Body of pancreas (tissue), 4 donors: Measurements from ENCODE around the gene EYS.

ENCODE experiments used
- POLR2A ChIP-seq, 3 donors: fragments of 450-650 bp; IDR thresholded peaks; one replicate each; pipeline ENCODE4 v1.6.1; 2016; ENCODE audit warnings: antibody characterized with exemption in 3 of 3, mild to moderate bottlenecking in 2 of 3
- TF ChIP-seq, protein P1 (sequence below), 7 experiments: fragments of 450-650 bp in 4 of 7; fragments of 200-600 bp in 3 of 7; sonication (generic) in 3 of 7; IDR thresholded peaks; one replicate each; pipeline ENCODE4 v1.5.1; 2016 to 2019; ENCODE audit warnings: antibody characterized with exemption in 7 of 7

DNA sequence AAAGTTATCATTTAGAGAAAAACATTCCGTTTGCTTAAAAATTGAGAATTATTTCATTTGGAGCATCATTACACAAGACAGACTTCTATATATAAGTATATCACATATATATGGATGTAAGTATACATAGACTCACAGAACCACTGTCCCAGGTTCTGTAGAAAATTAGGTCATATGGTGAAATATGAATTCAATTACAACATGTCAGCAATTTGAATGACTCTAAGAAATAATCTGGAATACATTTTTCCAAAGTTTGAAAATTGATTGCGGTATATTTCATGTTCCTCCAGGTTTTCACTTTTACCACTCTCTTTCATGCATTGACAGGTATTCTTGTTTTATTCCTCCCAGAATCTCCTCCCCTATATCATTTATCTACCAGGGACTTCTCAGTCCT, 1179.1 kb downstream of the EYS start:
- TF ChIP-seq POLR2A (IDR thresholded peaks at IDR 0.05) = no peak
- TF ChIP-seq, protein P1, sequence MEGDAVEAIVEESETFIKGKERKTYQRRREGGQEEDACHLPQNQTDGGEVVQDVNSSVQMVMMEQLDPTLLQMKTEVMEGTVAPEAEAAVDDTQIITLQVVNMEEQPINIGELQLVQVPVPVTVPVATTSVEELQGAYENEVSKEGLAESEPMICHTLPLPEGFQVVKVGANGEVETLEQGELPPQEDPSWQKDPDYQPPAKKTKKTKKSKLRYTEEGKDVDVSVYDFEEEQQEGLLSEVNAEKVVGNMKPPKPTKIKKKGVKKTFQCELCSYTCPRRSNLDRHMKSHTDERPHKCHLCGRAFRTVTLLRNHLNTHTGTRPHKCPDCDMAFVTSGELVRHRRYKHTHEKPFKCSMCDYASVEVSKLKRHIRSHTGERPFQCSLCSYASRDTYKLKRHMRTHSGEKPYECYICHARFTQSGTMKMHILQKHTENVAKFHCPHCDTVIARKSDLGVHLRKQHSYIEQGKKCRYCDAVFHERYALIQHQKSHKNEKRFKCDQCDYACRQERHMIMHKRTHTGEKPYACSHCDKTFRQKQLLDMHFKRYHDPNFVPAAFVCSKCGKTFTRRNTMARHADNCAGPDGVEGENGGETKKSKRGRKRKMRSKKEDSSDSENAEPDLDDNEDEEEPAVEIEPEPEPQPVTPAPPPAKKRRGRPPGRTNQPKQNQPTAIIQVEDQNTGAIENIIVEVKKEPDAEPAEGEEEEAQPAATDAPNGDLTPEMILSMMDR (IDR thresholded peaks at IDR 0.05) = no peak
